ENCODE data around the gene CALY.

CALY gene

DNA sequence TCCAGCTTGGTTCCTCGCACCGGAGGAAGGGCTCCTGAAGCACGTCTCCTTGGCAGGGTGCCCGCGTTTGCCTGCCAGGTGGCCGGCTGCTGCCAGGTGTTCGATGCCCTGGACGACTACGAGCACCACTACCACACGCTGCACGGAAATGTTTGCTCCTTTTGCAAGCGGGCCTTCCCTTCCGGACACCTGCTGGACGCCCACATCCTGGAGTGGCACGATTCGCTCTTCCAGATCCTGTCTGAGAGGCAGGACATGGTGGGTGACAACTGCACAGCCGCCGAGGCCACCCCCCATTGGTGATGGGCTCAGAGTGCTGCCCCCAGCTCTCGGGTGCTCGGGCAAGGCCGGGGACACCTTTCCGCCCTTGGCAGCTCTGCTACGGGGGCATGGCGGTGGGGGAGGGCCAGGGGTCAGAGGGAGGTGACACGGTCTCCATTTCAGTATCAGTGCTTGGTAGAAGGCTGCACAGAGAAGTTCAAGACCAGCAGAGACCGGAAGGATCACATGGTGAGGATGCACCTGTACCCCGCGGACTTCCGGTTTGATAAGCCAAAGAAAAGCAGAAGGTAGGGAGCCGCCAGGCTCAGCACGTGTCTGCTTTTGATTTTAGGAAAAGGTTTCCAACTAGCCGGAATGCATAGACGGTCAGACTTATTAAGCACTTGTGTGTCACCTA is 26.8 kb downstream of the CALY start:
- DNase-seq, result no peak

- peak; percentile 94 for DNase-seq
Measured at GRCh38 chr10:133309100-133309719, 27.5 kb downstream of the CALY start.

- DNase-seq, result peak; percentile 91
Measured at GRCh38 chr10:133308421-133309099, 28.1 kb downstream of the CALY start, which contains the start of the genes TUBGCP2 and ZNF511. TUBGCP2 (minus strand) TSS chr10:133308872; CDS start chr10:133302941, 5,931 bp downstream. ZNF511 (plus strand) TSS chr10:133308914; CDS start chr10:133308944, 30 bp downstream.

DNA sequence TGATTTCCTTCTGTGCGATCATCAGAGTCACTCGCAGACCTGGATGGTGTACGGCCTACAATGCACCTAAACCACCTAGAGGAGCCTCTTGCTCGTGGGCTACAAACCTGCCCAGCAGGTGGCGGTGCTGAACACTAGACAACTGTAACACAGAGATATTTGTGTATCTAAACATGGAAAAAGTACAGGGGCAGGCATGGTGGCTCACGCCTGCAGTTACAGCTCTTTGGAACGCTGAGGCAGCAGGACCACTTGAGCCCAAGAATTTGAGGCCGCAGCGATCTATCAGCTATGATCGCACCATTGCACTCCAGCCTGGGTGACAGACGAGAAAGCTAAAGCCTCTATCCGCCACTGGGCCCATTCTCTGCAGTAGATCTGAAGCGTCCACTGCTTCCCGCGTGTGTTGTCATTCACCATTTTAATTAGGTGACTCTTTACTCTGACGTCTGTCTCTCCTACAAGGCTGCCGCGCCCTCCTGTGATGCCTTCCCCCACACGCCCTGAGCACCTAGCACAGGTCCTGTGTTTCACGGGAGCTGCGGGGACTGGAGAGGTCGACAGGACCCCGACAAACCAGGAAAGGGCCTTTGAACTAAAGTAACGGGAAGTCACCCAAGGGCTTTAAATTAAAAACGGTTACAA is 28.8 kb downstream of the CALY start:
- DNase-seq, result peak; percentile 89

- DNase-seq, result no peak
Measured at GRCh38 chr10:133306941-133307379, 29.7 kb downstream of the CALY start.

- no peak for DNase-seq
Measured at GRCh38 chr10:133306097-133306476, 30.6 kb downstream of the CALY start.

DNA sequence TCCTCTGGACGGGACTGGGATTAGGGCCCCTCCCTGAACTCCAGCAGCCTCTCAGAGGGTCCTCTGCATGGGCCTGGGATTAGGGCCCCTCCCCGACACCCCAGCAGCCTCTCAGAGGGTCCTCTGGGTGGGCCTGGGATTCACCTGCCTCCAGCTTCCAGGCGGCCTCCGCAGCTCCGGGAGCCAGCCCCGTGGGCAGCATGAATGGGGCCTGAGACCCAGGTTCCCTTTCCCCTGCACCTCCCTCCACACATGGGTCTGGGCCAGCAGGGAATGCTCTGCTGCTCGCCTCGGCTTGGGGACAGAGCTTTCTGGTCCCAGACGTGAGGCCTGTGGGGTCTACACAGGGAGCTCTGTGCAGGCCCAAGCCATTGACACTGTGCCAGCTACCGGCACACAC is 33.5 kb downstream of the CALY start:
- DNase-seq, result no peak

- DNase-seq, result no peak
Measured at GRCh38 chr10:133302230-133302629, 34.5 kb downstream of the CALY start.

GRCh38 chr10:133299738-133300137 is 37.0 kb downstream of the CALY start:
- no peak for DNase-seq

GRCh38 chr10:133299224-133299623 is 37.5 kb downstream of the CALY start:
- no peak for DNase-seq

- DNase-seq, result no peak
Measured at GRCh38 chr10:133298466-133298865, 38.2 kb downstream of the CALY start.

- DNase-seq, result no peak
Measured at GRCh38 chr10:133297504-133297903, 39.2 kb downstream of the CALY start.

- DNase-seq, result no peak
Measured at GRCh38 chr10:133295426-133296320, 41.0 kb downstream of the CALY start.

DNA sequence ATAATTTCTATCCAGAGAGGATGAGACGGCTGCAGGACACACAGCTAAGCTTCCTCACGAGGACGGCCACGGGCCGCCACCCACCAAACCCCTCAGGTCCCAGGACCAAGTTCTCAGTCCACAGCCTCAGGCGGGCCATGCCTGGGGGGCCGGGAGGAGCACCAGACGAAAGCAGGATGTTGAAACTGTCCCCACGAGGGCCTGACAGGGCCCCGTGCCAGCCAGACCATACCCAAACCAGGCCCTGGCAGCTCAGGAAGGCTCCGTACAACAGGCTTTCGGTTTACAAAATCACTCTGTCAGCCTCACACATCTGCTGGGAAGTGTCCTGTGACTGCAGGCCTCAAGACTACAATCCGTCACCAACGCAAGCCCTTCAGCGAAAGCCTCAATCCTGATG is 42.5 kb downstream of the CALY start:
- DNase-seq, result no peak

GRCh38 chr10:133293810-133294119 is 42.9 kb downstream of the CALY start:
- no peak for DNase-seq

DNA sequence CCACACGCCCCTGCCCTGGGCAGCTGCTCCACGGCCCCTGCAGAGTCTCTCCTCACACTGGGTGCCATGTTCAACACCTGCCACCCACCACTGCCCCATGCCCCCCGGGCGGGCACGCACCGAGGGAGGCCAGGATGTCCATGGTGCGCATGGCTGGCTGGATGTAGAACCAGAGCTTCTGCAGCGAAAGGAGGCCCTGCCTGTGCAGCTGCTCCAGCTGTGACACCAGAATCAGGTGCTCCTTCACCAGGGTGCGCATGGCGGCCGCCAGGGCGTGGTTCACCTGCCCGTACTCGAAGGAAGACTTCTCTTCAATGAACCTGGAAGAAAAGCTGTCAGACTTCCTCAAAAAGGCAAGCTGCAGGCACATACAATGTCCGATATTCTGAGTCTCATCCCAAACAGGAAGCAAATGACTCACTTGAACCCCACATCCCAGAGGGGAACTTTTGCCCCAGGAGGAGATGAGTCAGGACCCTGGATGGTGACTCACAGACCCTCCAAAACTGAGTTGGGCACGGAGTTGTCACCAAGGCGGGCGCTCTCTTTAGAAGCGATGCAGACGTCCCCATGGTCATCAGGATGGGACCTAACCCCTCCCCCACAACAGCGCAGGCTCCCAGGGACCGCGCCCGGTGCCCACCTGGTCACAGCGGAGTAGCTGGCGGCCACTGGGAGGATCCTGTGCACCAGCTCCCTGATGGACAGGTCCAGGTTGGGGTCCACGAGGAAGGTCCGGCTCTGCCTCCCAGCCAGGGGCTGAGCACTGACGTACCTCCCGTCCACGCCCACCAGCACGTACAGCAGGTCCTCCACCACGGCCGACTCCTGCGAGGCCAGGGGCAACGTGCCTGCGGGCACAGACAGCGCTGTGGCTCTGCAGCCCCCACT is 43.5 kb downstream of the CALY start:
- no peak for DNase-seq

DNA sequence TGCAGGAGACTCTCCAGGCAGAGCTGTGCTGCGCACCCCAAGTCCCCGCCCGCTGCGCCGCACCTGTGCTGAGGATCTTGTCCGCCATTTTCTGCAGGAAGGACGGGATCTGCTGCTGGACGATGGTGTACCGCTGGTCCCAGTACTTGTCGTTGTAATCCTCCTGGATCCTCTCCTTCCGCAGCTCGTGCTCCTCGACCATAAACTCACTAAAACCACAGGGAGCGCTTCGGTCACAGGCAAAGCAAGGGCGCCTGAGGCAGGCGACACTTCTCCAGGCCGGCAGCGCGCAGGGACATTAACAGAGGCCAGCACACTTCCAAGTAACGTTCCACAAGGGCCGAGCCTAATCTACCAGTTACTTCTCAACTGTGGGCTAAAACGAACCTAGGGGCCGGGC is 46.9 kb downstream of the CALY start:
- DNase-seq, result no peak

GRCh38 chr10:133287832-133288500 is 48.7 kb downstream of the CALY start:
- DNase-seq, result no peak

DNA sequence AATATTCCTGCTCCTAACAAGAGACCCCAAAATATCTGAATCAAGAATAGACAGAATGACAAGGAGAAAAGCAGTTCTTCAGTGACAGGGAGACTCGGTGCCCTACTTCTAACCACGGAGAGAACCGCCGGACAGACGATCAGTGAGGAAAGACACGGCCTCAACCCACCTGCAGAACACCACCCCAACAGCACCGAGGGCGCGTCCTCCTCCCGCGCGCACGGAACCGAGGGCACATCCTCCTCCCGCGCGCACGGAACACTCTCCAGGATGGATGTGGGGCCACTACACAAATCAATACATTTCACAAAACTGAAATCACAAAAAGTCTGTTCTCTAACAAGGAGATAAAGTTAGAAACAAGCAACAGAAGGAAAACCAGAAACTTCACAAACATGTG is 50.3 kb downstream of the CALY start:
- no peak for DNase-seq

DNA sequence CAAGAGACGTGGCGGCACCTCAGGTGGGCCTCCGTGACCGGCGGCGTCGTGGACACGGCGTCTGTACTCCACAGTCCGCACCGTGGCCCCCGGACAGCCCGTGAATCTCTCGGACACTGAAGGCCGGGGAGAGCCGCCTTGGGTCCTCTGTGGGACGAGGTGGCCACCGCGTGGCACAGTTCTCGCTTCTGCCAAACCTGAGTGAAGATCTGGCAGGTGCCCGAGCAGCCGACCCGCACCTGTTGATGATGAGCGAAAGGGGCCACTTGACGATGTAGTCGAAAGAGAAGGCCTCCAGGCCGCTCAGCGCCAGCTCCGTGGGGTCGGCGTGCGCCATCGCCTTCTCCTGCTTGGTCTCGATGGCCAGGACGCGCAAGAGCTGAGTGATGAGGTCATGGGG is 51.5 kb downstream of the CALY start:
- no peak for DNase-seq

DNA sequence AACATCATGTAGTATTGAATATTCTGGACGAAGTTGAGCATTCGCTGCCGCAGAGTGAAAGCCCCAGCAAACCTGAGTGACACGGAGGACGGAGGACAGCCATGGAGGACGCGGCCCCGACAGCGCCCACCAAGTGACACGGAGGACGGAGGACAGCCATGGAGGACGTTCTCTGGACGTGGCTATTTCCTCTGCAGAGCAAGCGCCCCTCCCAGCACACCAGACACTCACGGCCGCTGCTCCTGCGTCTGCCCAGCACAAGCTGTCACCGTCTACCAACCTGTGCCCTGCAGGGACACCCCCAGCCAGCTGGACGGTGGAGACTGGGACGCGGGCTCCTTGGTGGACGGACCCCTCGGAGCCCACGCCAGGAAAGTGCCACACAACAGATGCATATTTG is 52.8 kb downstream of the CALY start:
- DNase-seq, result no peak
